GM11168 (cell line): ENCODE data around the gene NPFFR2.
"Not testable (repeated sequence)": the region's sequence is repeated elsewhere in the genome, so short reads cannot be mapped to it uniquely, and the experiment has no call there.

ENCODE experiments used
- in situ Hi-C: fragments of 300-500 bp; cut with MboI; formaldehyde crosslinking; loops from one replicate; pipeline ENCODE4 v1.12.0; 2022; ENCODE audit warnings: low sequenced_read_pairs; ENCODE audit not compliant: unreplicated experiment

Gene NPFFR2

GRCh38 chr4:72031868-72032608, at the start of gene NPFFR2:
Gene NPFFR2 (plus strand): TSS chr4:72032000. CDS start chr4:72128592, 96,592 bp downstream.
- in situ Hi-C loops = no loop called here

GRCh38 chr4:71992571-71993312, 39.1 kb upstream of the NPFFR2 start:
- in situ Hi-C loops = no loop called here

- in situ Hi-C loops = no loop called here
Observed at GRCh38 chr4:71994559-71994958, 37.2 kb upstream of the NPFFR2 start.

- in situ Hi-C loops = no loop called here
Observed at GRCh38 chr4:71995297-71995696, 36.5 kb upstream of the NPFFR2 start.

- in situ Hi-C loops = no loop called here
Observed at GRCh38 chr4:72006586-72006985, 25.2 kb upstream of the NPFFR2 start.

- in situ Hi-C loops = no loop called here
Observed at GRCh38 chr4:72011906-72012305, 19.9 kb upstream of the NPFFR2 start.

GRCh38 chr4:72016011-72016410, 15.8 kb upstream of the NPFFR2 start:
- in situ Hi-C loops = no loop called here

- in situ Hi-C loops = no loop called here
Observed at GRCh38 chr4:72019688-72020087, 12.1 kb upstream of the NPFFR2 start.

- in situ Hi-C loops = no loop called here
Observed at GRCh38 chr4:72022553-72022952, 9.2 kb upstream of the NPFFR2 start.

GRCh38 chr4:72055566-72055965, 23.8 kb downstream of the NPFFR2 start:
- in situ Hi-C loops = no loop called here

- in situ Hi-C loops = no loop called here
Observed at GRCh38 chr4:72063726-72064125, 31.9 kb downstream of the NPFFR2 start.

- in situ Hi-C loops = no loop called here
Observed at GRCh38 chr4:72067051-72067450, 35.3 kb downstream of the NPFFR2 start.

- in situ Hi-C loops = no loop called here
Observed at GRCh38 chr4:72073816-72074215, 42.0 kb downstream of the NPFFR2 start.

GRCh38 chr4:72076562-72076961, 44.8 kb downstream of the NPFFR2 start:
- in situ Hi-C loops = no loop called here

- in situ Hi-C loops = no loop called here
Observed at GRCh38 chr4:72077346-72077745, 45.5 kb downstream of the NPFFR2 start.

- in situ Hi-C loops = no loop called here
Observed at GRCh38 chr4:72084587-72085011, 52.8 kb downstream of the NPFFR2 start.

GRCh38 chr4:72090606-72091005, 58.8 kb downstream of the NPFFR2 start:
- in situ Hi-C loops = not testable (repeated sequence)

GRCh38 chr4:72094059-72094797, 62.4 kb downstream of the NPFFR2 start:
- in situ Hi-C loops = no loop called here

GRCh38 chr4:72107456-72107855, 75.7 kb downstream of the NPFFR2 start:
- in situ Hi-C loops = no loop called here

GRCh38 chr4:72109364-72109763, 77.6 kb downstream of the NPFFR2 start:
- in situ Hi-C loops = no loop called here

- in situ Hi-C loops = no loop called here
Observed at GRCh38 chr4:72109959-72110497, 78.2 kb downstream of the NPFFR2 start.
